Brain microvascular endothelial cell (primary cell): Measurements from ENCODE around the gene SCRN3.

Source experiments
- DNase-seq: peaks from one replicate; pipeline ENCODE4 v3.0.0-alpha.2; 2020
- H3K27ac ChIP-seq: fragments of 250-450 bp; sonication (Bioruptor Pico); 2 replicates; pipeline ENCODE4 v1.5.1; 2020; ENCODE audit warnings: mild to moderate bottlenecking, moderate library complexity
- H3K27me3 ChIP-seq: fragments of 250-450 bp; sonication (Bioruptor Pico); replicated peaks from 2 replicates; pipeline ENCODE4 v1.5.1; 2020; ENCODE audit warnings: mild to moderate bottlenecking
- H3K36me3 ChIP-seq: fragments of 250-450 bp; sonication (Bioruptor Pico); replicated peaks from 2 replicates; pipeline ENCODE4 v1.5.1; 2020; ENCODE audit warnings: mild to moderate bottlenecking
- H3K4me3 ChIP-seq: 2 replicates; pipeline ENCODE4 v1.5.1; 2011; ENCODE audit warnings: low read depth, mild to moderate bottlenecking, control low read depth, low read length, moderate library complexity
- CTCF ChIP-seq: IDR thresholded peaks from 2 replicates; pipeline ENCODE4 v1.5.1; 2011; ENCODE audit warnings: low read depth, mild to moderate bottlenecking, moderate library complexity, low read length, control low read depth, inconsistent platforms; ENCODE audit errors: missing control alignments
- in situ Hi-C: cut with HindIII; loops from 2 replicates; pipeline ENCODE4 v1.10.0; 2017; ENCODE audit warnings: low sequenced_read_pairs, low pct_ligation_motif_present

The SCRN3 gene

GRCh38 chr2:174428214-174428613 lies 32.7 kb downstream of the SCRN3 start:
- no peak for TF ChIP-seq CTCF
- DNase-seq, result no peak
- in situ Hi-C loops, result no loop called here
- Histone ChIP-seq H3K27me3 (no peaks in the 10 kb centered on the region), H3K4me3 (no peak overlapping the region), H3K36me3 (no peaks in the 10 kb centered on the region), H3K27ac (no peak overlapping the region)

GRCh38 chr2:174430066-174430465 lies 34.5 kb downstream of the SCRN3 start:
- H3K27me3 ChIP-seq, result no peaks in the 10 kb centered on the region
- no peak overlapping the region for H3K4me3 ChIP-seq
- no peak for DNase-seq
- no peak overlapping the region for H3K27ac ChIP-seq
- H3K36me3 ChIP-seq, result no peaks in the 10 kb centered on the region
- no peak for TF ChIP-seq CTCF
- in situ Hi-C loops, result no loop called here

GRCh38 chr2:174431902-174432301 lies 36.4 kb downstream of the SCRN3 start:
- DNase-seq, result no peak
- Histone ChIP-seq H3K4me3 (no peak overlapping the region), H3K27me3 (no peaks in the 10 kb centered on the region), H3K27ac (no peak overlapping the region), H3K36me3 (no peaks in the 10 kb centered on the region)
- in situ Hi-C loops, result no loop called here
- TF ChIP-seq CTCF, result no peak

GRCh38 chr2:174436351-174436750 lies 40.8 kb downstream of the SCRN3 start:
- Histone ChIP-seq H3K36me3 (no peaks in the 10 kb centered on the region), H3K27ac (no peak overlapping the region), H3K4me3 (no peak overlapping the region), H3K27me3 (no peaks in the 10 kb centered on the region)
- no peak for TF ChIP-seq CTCF
- DNase-seq, result peak; percentile 18
- in situ Hi-C loops, result no loop called here

GRCh38 chr2:174438146-174438886 lies 42.8 kb downstream of the SCRN3 start:
- no peak for TF ChIP-seq CTCF
- H3K27me3 ChIP-seq, result no peaks in the 10 kb centered on the region
- no peak for DNase-seq
- no peak overlapping the region for H3K4me3 ChIP-seq
- no peaks in the 10 kb centered on the region for H3K36me3 ChIP-seq
- in situ Hi-C loops, result no loop called here
- H3K27ac ChIP-seq, result no peak overlapping the region

- Histone ChIP-seq H3K36me3 (no peaks in the 10 kb centered on the region), H3K27ac (no peak overlapping the region), H3K27me3 (no peaks in the 10 kb centered on the region), H3K4me3 (no peak overlapping the region)
- no peak for DNase-seq
- in situ Hi-C loops, result no loop called here
- TF ChIP-seq CTCF, result no peak
Measured at GRCh38 chr2:174439323-174439722, 43.8 kb downstream of the SCRN3 start.
